Tibial nerve (tissue), 3 donors: ENCODE results near the gene UTP11.

Experiments used
- CTCF ChIP-seq, 5 experiments: fragments of 200-600 bp in 3 of 5; fragments of 450-650 bp in 2 of 5; sonication (generic) in 3 of 5; IDR thresholded peaks; one replicate each; pipeline ENCODE4 v1.5.1; 2016 to 2019; ENCODE audit warnings: antibody characterized with exemption in 5 of 5, mild to moderate bottlenecking in 3 of 5, moderate library complexity in 2 of 5
- POLR2A ChIP-seq, 2 donors: fragments of 450-650 bp; IDR thresholded peaks; one replicate each; pipeline ENCODE4 v1.6.1; 2017; ENCODE audit warnings: antibody characterized with exemption in 2 of 2, mild to moderate bottlenecking in 2 of 2, moderate library complexity in 2 of 2

GRCh38 chr1:37998913-37999429, 13.6 kb upstream of the UTP11 start:
- TF ChIP-seq CTCF (IDR thresholded peaks at IDR 0.05) (no peak), POLR2A (IDR thresholded peaks at IDR 0.05) (no peak)
